Measurements from ENCODE around the gene OGA. TPM values are rescaled to one million over a fixed set of nuclear protein-coding genes. Genes with fewer than 3 reads are reported as not detected.

The OGA gene
- total and polyA plus RNA-seq, 4 donors: 38.7 to 171 (median 112) TPM

GRCh38 chr10:101781655-101781983, 36.6 kb downstream of the OGA start:
- Histone ChIP-seq H3K9me3 (ENCODE audit: control insufficient read depth, low read length) (no peaks in the 10 kb centered on the region), H3K4me3 (ENCODE audit: low read length in 2 of 2) (no peak overlapping the region), H3K36me3 (ENCODE audit: control insufficient read depth in 1 of 2, insufficient read depth in 2 of 2, low read length in 1 of 2) (peaks cover 4 to 6% of the 10 kb centered on the region in 2 donors), H3K4me1 (ENCODE audit: control insufficient read depth in 1 of 2, insufficient read depth in 2 of 2, low read length in 2 of 2) (no peaks in the 10 kb centered on the region), H3K27me3 (ENCODE audit: control insufficient read depth in 1 of 2, insufficient read depth in 2 of 2, low read length in 1 of 2) (no peaks in the 10 kb centered on the region), H3K27ac (ENCODE audit: low read depth in 1 of 2, low read length in 2 of 2) (no peak overlapping the region)
- ATAC-seq (ENCODE audit: low FRiP score) (no peak), DNase-seq (peak in 1 of 2 donors; percentile 56)
- WGBS, 2 donors: 77 to 83% methylated on average over 7 of the region's 7 CpGs
- intact Hi-C loops (cut with DNase I): loop anchor here (2.0 to 5.0 kb wide), 4 partner anchors 179 to 564 kb away; no protein-coding TSS in a partner anchor

GRCh38 chr10:101780818-101781654, 37.2 kb downstream of the OGA start:
- Histone ChIP-seq H3K4me3 (ENCODE audit: low read length in 2 of 2) (no peak overlapping the region), H3K27ac (ENCODE audit: low read depth in 1 of 2, low read length in 2 of 2) (no peak overlapping the region), H3K4me1 (ENCODE audit: control insufficient read depth in 1 of 2, insufficient read depth in 2 of 2, low read length in 2 of 2) (no peaks in the 10 kb centered on the region), H3K27me3 (ENCODE audit: control insufficient read depth in 1 of 2, insufficient read depth in 2 of 2, low read length in 1 of 2) (no peaks in the 10 kb centered on the region), H3K9me3 (ENCODE audit: control insufficient read depth, low read length) (no peaks in the 10 kb centered on the region), H3K36me3 (ENCODE audit: control insufficient read depth in 1 of 2, insufficient read depth in 2 of 2, low read length in 1 of 2) (peaks cover 2% of the 10 kb centered on the region in 2 donors)
- intact Hi-C loops (cut with DNase I): loop anchor here (2.0 to 5.0 kb wide), 4 partner anchors 178 to 564 kb away; no protein-coding TSS in a partner anchor
- WGBS, 2 donors: 58 to 60% methylated on average over 14 of the region's 14 CpGs
- DNase-seq (peak; percentile 69 to 87), ATAC-seq (ENCODE audit: low FRiP score) (peak; percentile 74)

GRCh38 chr10:101780187-101780817, 37.9 kb downstream of the OGA start:
- ATAC-seq (ENCODE audit: low FRiP score) (no peak), DNase-seq (peak in 1 of 2 donors; percentile 62)
- Histone ChIP-seq H3K27ac (ENCODE audit: low read depth in 1 of 2, low read length in 2 of 2) (no peak overlapping the region), H3K9me3 (ENCODE audit: control insufficient read depth, low read length) (no peaks in the 10 kb centered on the region), H3K4me3 (ENCODE audit: low read length in 2 of 2) (no peak overlapping the region), H3K4me1 (ENCODE audit: control insufficient read depth in 1 of 2, insufficient read depth in 2 of 2, low read length in 2 of 2) (no peaks in the 10 kb centered on the region), H3K36me3 (ENCODE audit: control insufficient read depth in 1 of 2, insufficient read depth in 2 of 2, low read length in 1 of 2) (no peaks in the 10 kb centered on the region), H3K27me3 (ENCODE audit: control insufficient read depth in 1 of 2, insufficient read depth in 2 of 2, low read length in 1 of 2) (no peaks in the 10 kb centered on the region)
- intact Hi-C loops (cut with DNase I): loop anchor here (2.0 to 5.0 kb wide), 4 partner anchors 178 to 563 kb away; no protein-coding TSS in a partner anchor
- whole genome bisulfite sequencing, 2 donors: 22 to 24% methylated on average over 17 of the region's 17 CpGs

- WGBS, 2 donors: 2 to 3% methylated on average over 50 to 51 of the region's 51 CpGs
- H3K27ac ChIP-seq (ENCODE audit: low read depth in 1 of 2, low read length in 2 of 2): no peak overlapping the region
- no peak overlapping the region for H3K4me3 ChIP-seq (ENCODE audit: low read length in 2 of 2)
- intact Hi-C loops (cut with DNase I): loop anchor here (2.0 to 5.0 kb wide), 4 partner anchors 177 to 562 kb away; no protein-coding TSS in a partner anchor
- H3K9me3 ChIP-seq (ENCODE audit: control insufficient read depth, low read length): no peaks in the 10 kb centered on the region
- no peaks in the 10 kb centered on the region for H3K27me3 ChIP-seq (ENCODE audit: control insufficient read depth in 1 of 2, insufficient read depth in 2 of 2, low read length in 1 of 2)
- ATAC-seq (ENCODE audit: low FRiP score): peak; percentile 82
- no peaks in the 10 kb centered on the region for H3K36me3 ChIP-seq (ENCODE audit: control insufficient read depth in 1 of 2, insufficient read depth in 2 of 2, low read length in 1 of 2)
- peak; percentile 87 to 95 for DNase-seq
- H3K4me1 ChIP-seq (ENCODE audit: control insufficient read depth in 1 of 2, insufficient read depth in 2 of 2, low read length in 2 of 2): no peaks in the 10 kb centered on the region
Observed at GRCh38 chr10:101779544-101780186, 38.6 kb downstream of the OGA start.

- Histone ChIP-seq H3K36me3 (ENCODE audit: control insufficient read depth in 1 of 2, insufficient read depth in 2 of 2, low read length in 1 of 2) (no peaks in the 10 kb centered on the region), H3K4me3 (ENCODE audit: low read length in 2 of 2) (no peak overlapping the region), H3K9me3 (ENCODE audit: control insufficient read depth, low read length) (no peaks in the 10 kb centered on the region), H3K27ac (ENCODE audit: low read depth in 1 of 2, low read length in 2 of 2) (no peak overlapping the region), H3K27me3 (ENCODE audit: control insufficient read depth in 1 of 2, insufficient read depth in 2 of 2, low read length in 1 of 2) (no peaks in the 10 kb centered on the region), H3K4me1 (ENCODE audit: control insufficient read depth in 1 of 2, insufficient read depth in 2 of 2, low read length in 2 of 2) (no peaks in the 10 kb centered on the region)
- no peak for ATAC-seq (ENCODE audit: low FRiP score)
- WGBS, 2 donors: 11 to 12% methylated on average over 57 to 58 of the region's 58 CpGs
- intact Hi-C loops (cut with DNase I): no loop called here
- DNase-seq: peak; percentile 59 to 79
Observed at GRCh38 chr10:101778781-101779543, 39.3 kb downstream of the OGA start.

GRCh38 chr10:101778151-101778780, 40.0 kb downstream of the OGA start:
- no peak for ATAC-seq (ENCODE audit: low FRiP score)
- no peaks in the 10 kb centered on the region for H3K36me3 ChIP-seq (ENCODE audit: control insufficient read depth in 1 of 2, insufficient read depth in 2 of 2, low read length in 1 of 2)
- peak in 1 of 2 donors; percentile 47 for DNase-seq
- H3K9me3 ChIP-seq (ENCODE audit: control insufficient read depth, low read length): no peaks in the 10 kb centered on the region
- no peaks in the 10 kb centered on the region for H3K4me1 ChIP-seq (ENCODE audit: control insufficient read depth in 1 of 2, insufficient read depth in 2 of 2, low read length in 2 of 2)
- H3K27ac ChIP-seq (ENCODE audit: low read depth in 1 of 2, low read length in 2 of 2): no peak overlapping the region
- 79 to 85% methylated on average over 12 of the region's 12 CpGs for WGBS, 2 donors
- no peak overlapping the region for H3K4me3 ChIP-seq (ENCODE audit: low read length in 2 of 2)
- no peaks in the 10 kb centered on the region for H3K27me3 ChIP-seq (ENCODE audit: control insufficient read depth in 1 of 2, insufficient read depth in 2 of 2, low read length in 1 of 2)
- intact Hi-C loops (cut with DNase I): no loop called here

GRCh38 chr10:101777619-101778145, 40.6 kb downstream of the OGA start:
- intact Hi-C loops (cut with DNase I): no loop called here
- peak in 1 of 2 donors; percentile 44 for DNase-seq

More at GRCh38 chr10:101777619-101778145, 40.6 kb downstream of the OGA start:
- 92 to 93% methylated on average over 3 of the region's 3 CpGs for WGBS, 2 donors
- H3K36me3 ChIP-seq (ENCODE audit: control insufficient read depth in 1 of 2, insufficient read depth in 2 of 2, low read length in 1 of 2): no peaks in the 10 kb centered on the region
- no peaks in the 10 kb centered on the region for H3K4me1 ChIP-seq (ENCODE audit: control insufficient read depth in 1 of 2, insufficient read depth in 2 of 2, low read length in 2 of 2)
- H3K9me3 ChIP-seq (ENCODE audit: control insufficient read depth, low read length): no peaks in the 10 kb centered on the region
- no peak for ATAC-seq (ENCODE audit: low FRiP score)
- no peak overlapping the region for H3K27ac ChIP-seq (ENCODE audit: low read depth in 1 of 2, low read length in 2 of 2)
- no peaks in the 10 kb centered on the region for H3K27me3 ChIP-seq (ENCODE audit: control insufficient read depth in 1 of 2, insufficient read depth in 2 of 2, low read length in 1 of 2)
- H3K4me3 ChIP-seq (ENCODE audit: low read length in 2 of 2): no peak overlapping the region

Data from aorta (tissue), 5 donors.